Neuronal stem cell (in vitro differentiated cells): ENCODE data around the gene CACNB4.

Source experiments
- DNase-seq: peaks from one replicate; pipeline ENCODE4 v3.0.0-alpha.2; 2013; ENCODE audit warnings: low spot score
- H2AFZ ChIP-seq: one replicate; pipeline ENCODE4 v1.6.1; 2013; ENCODE audit warnings: mild to moderate bottlenecking, low read length, inconsistent platforms
- H2AK5ac ChIP-seq: 2 replicates; pipeline ENCODE4 v1.6.1; 2013; ENCODE audit warnings: low read depth, mild to moderate bottlenecking, inconsistent platforms, low read length, moderate library complexity, mixed read lengths
- H2BK120ac ChIP-seq: 2 replicates; pipeline ENCODE4 v1.6.1; 2013; ENCODE audit warnings: low read depth, mild to moderate bottlenecking, inconsistent platforms, low read length, moderate library complexity, mixed read lengths
- H2BK12ac ChIP-seq: one replicate; pipeline ENCODE4 v1.6.1; 2013; ENCODE audit warnings: low read length, inconsistent platforms
- H2BK15ac ChIP-seq: 2 replicates; pipeline ENCODE4 v1.6.1; 2013; ENCODE audit warnings: mild to moderate bottlenecking, low read length, inconsistent platforms, mixed read lengths
- H2BK5ac ChIP-seq: one replicate; pipeline ENCODE4 v1.6.1; 2013; ENCODE audit warnings: inconsistent platforms, mild to moderate bottlenecking, low read length, moderate library complexity
- H3K14ac ChIP-seq: one replicate; pipeline ENCODE4 v1.6.1; 2013; ENCODE audit warnings: low read length, inconsistent platforms
- H3K18ac ChIP-seq: 2 replicates; pipeline ENCODE4 v1.6.1; 2013; ENCODE audit warnings: low read length, inconsistent platforms
- H3K23ac ChIP-seq: 2 replicates; pipeline ENCODE4 v1.6.1; 2013; ENCODE audit warnings: low read depth, mild to moderate bottlenecking, mixed read lengths, low read length, inconsistent platforms; ENCODE audit not compliant: poor library complexity
- H3K27ac ChIP-seq: replicated peaks from 3 replicates; pipeline ENCODE4 v1.5.1; 2013; ENCODE audit warnings: low read length, inconsistent platforms
- H3K27me3 ChIP-seq, 3 experiments: 2 replicates each; pipeline ENCODE4 v1.6.1; 2013; ENCODE audit warnings: low read length in 3 of 3, mild to moderate bottlenecking in 2 of 3, inconsistent platforms in 1 of 3, low read depth in 1 of 3, mixed read lengths in 1 of 3, moderate library complexity in 1 of 3; ENCODE audit not compliant: control insufficient read depth in 3 of 3, insufficient read depth in 3 of 3
- H3K36me3 ChIP-seq, 2 donors: replicated peaks in 1 of 2; 2 replicates each; pipeline ENCODE4 v1.6.1; 2013; ENCODE audit warnings: low read length in 2 of 2; ENCODE audit not compliant: control insufficient read depth in 2 of 2, insufficient read depth in 2 of 2
- H3K4ac ChIP-seq: 2 replicates; pipeline ENCODE4 v1.6.1; 2013; ENCODE audit warnings: inconsistent platforms, mild to moderate bottlenecking, low read length, moderate library complexity
- H3K4me1 ChIP-seq, 2 donors: 1 replicate in 1 of 2; 2 replicates in 1 of 2; pipeline ENCODE4 v1.6.1; 2013; ENCODE audit warnings: low read length in 2 of 2, low read depth in 1 of 2; ENCODE audit not compliant: control insufficient read depth in 2 of 2, insufficient read depth in 1 of 2
- H3K4me2 ChIP-seq: one replicate; pipeline ENCODE4 v1.6.1; 2013; ENCODE audit warnings: mild to moderate bottlenecking, low read length, inconsistent platforms; ENCODE audit not compliant: insufficient read depth, poor library complexity, severe bottlenecking
- H3K4me3 ChIP-seq, 2 donors: 2 replicates each; pipeline ENCODE4 v1.5.1; 2013; ENCODE audit warnings: low read length in 2 of 2, mild to moderate bottlenecking in 2 of 2, inconsistent platforms in 1 of 2, moderate library complexity in 1 of 2
- H3K79me1 ChIP-seq: one replicate; pipeline ENCODE4 v1.6.1; 2013; ENCODE audit warnings: low read depth, mild to moderate bottlenecking, inconsistent platforms, low read length, moderate library complexity
- H3K9ac ChIP-seq: one replicate; pipeline ENCODE4 v1.6.1; 2013; ENCODE audit warnings: mild to moderate bottlenecking, low read depth, low read length, inconsistent platforms; ENCODE audit not compliant: poor library complexity
- H3K9me3 ChIP-seq, 2 donors: replicated peaks in 1 of 2; 2 replicates each; pipeline versions ENCODE3 to v1.6.1; 2013; ENCODE audit warnings: low read length in 2 of 2, mild to moderate bottlenecking in 2 of 2, inconsistent platforms in 1 of 2, low read depth in 1 of 2, mixed read lengths in 1 of 2, moderate library complexity in 1 of 2; ENCODE audit not compliant: control insufficient read depth in 2 of 2, insufficient read depth in 1 of 2
- H4K8ac ChIP-seq: one replicate; pipeline ENCODE4 v1.6.1; 2013; ENCODE audit warnings: low read depth, mild to moderate bottlenecking, inconsistent platforms, low read length, moderate library complexity
- H4K91ac ChIP-seq: one replicate; pipeline ENCODE4 v1.6.1; 2013; ENCODE audit warnings: low read length, low read depth, mild to moderate bottlenecking, inconsistent platforms; ENCODE audit not compliant: poor library complexity
- WGBS, 2 donors: extraction: QIAGEN DNeasy Blood & Tissue Kit; methylation state at CpG; one replicate each; pipeline ENCODE4 v1.1.7; 2013; ENCODE audit warnings: missing lambda C conversion rate in 2 of 2, mixed read lengths in 1 of 2; ENCODE audit not compliant: insufficient read length in 2 of 2, insufficient replicate concordance in 1 of 2; ENCODE audit errors: extremely low coverage in 2 of 2; 5-methylcytosine and 5-hydroxymethylcytosine counted together

Gene CACNB4

DNA sequence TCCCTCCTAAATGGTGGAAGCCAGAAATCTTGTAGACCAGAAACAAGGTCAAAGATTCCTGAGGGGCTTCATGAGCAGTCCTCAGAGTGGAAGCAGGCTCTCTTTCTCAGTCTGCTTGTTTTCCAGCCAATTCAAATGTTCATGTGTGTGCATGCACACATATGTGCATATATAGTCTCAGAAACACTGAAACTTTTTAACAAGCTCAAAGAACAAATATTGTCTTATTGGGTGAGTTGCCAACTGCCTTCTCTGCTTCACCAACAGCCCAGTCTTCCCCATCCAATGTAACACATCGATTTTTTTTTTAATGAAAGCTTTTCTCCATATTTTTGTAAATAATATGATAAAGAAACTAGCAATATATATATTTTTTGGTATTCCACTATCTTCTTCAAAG lies 3.7 kb downstream of the CACNB4 start:
- no peak overlapping the region for H3K14ac ChIP-seq
- no peak overlapping the region for H2BK12ac ChIP-seq
- H2AK5ac ChIP-seq: no peak overlapping the region
- H3K4me1 ChIP-seq: peaks cover 3 to 4% of the 10 kb centered on the region in 2 donors
- no peak overlapping the region for H3K4me2 ChIP-seq
- no peaks in the 10 kb centered on the region for H3K36me3 ChIP-seq
- no peak overlapping the region for H3K23ac ChIP-seq
- H4K8ac ChIP-seq: no peak overlapping the region
- no peak overlapping the region for H3K27ac ChIP-seq
- no peak overlapping the region for H3K4ac ChIP-seq
- no peaks in the 10 kb centered on the region for H3K79me1 ChIP-seq
- H3K4me3 ChIP-seq: no peak overlapping the region
- H2AFZ ChIP-seq: no peak overlapping the region
- no CpG with 5 or more reads among the region's 1 CpG for WGBS, 2 donors
- DNase-seq: no peak
- H3K18ac ChIP-seq: no peak overlapping the region
- H4K91ac ChIP-seq: no peak overlapping the region
- H3K9me3 ChIP-seq: no peaks in the 10 kb centered on the region
- H2BK5ac ChIP-seq: no peak overlapping the region
- no peak overlapping the region for H2BK15ac ChIP-seq
- no peak overlapping the region for H3K9ac ChIP-seq
- H3K27me3 ChIP-seq: peaks cover 8 to 31% (median 16%) of the 10 kb centered on the region in 3 experiments
- no peak overlapping the region for H2BK120ac ChIP-seq

DNA sequence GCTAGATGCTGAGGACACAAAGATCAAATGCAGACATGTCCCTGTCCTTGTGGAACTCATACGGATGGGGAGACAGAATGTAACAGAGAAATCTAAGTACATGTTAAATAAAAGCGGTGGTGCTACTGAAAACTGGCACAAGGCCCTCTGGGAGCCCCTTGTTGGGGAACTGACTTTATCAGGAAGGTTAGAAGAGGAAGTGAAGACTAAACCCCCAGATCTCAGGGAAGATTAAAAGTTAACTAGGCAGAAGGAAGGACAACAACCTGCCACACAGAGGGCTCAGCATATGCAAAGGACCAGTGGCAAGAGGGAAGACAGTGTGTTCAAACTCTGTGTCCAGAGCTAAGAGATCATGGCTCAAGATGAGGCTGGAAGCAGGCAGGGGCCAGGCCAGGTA lies 4.8 kb downstream of the CACNB4 start:
- no peak overlapping the region for H2BK120ac ChIP-seq
- no peak overlapping the region for H3K4ac ChIP-seq
- no peaks in the 10 kb centered on the region for H3K36me3 ChIP-seq
- H3K9me3 ChIP-seq: no peaks in the 10 kb centered on the region
- H2BK5ac ChIP-seq: no peak overlapping the region
- no peaks in the 10 kb centered on the region for H3K79me1 ChIP-seq
- H3K4me3 ChIP-seq: no peak overlapping the region
- H4K91ac ChIP-seq: no peak overlapping the region
- H3K14ac ChIP-seq: no peak overlapping the region
- peaks cover 8 to 21% (median 8%) of the 10 kb centered on the region in 3 experiments for H3K27me3 ChIP-seq
- H3K23ac ChIP-seq: no peak overlapping the region
- no peak overlapping the region for H3K9ac ChIP-seq
- no peak overlapping the region for H2BK15ac ChIP-seq
- H2AK5ac ChIP-seq: no peak overlapping the region
- no peak for DNase-seq
- no peak overlapping the region for H3K4me2 ChIP-seq
- WGBS, 2 donors: no CpG with 5 or more reads among the region's 2 CpGs
- H2AFZ ChIP-seq: no peak overlapping the region
- peaks cover 0 to 3% of the 10 kb centered on the region in 2 donors for H3K4me1 ChIP-seq
- no peak overlapping the region for H4K8ac ChIP-seq
- no peak overlapping the region for H2BK12ac ChIP-seq
- no peak overlapping the region for H3K18ac ChIP-seq
- H3K27ac ChIP-seq: no peak overlapping the region

DNA sequence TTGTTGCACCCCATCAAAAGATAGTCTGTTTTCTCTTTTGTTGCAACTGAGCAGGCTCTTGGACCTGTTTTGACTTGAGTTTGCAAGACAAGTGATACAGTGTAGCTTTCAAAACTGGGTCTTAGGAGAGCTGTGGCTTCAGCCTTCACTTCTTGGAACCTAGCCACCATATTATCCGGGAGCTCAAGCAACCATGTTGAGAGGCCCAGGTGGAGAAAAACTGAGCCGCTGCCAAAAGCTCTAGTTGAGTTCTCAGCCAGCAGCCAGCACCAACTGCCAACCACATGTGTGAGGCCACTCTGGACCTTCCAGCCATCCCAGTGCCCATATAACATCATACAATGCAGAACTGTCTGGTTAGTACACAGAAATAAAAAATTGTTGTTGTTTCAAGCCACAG lies 5.4 kb downstream of the CACNB4 start:
- Histone ChIP-seq H3K9me3 (no peaks in the 10 kb centered on the region), H3K79me1 (no peaks in the 10 kb centered on the region), H4K8ac (no peak overlapping the region), H3K27me3 (peaks cover 8 to 15% (median 8%) of the 10 kb centered on the region in 3 experiments), H3K9ac (no peak overlapping the region), H2AFZ (no peak overlapping the region), H3K27ac (no peak overlapping the region), H2BK12ac (no peak overlapping the region), H2BK5ac (no peak overlapping the region), H3K4ac (no peak overlapping the region), H3K4me3 (no peak overlapping the region), H3K4me2 (no peak overlapping the region), H3K4me1 (peaks cover 0 to 3% of the 10 kb centered on the region in 2 donors), H2AK5ac (no peak overlapping the region), H4K91ac (no peak overlapping the region), H2BK15ac (no peak overlapping the region), H3K23ac (no peak overlapping the region), H3K14ac (no peak overlapping the region), H2BK120ac (no peak overlapping the region), H3K18ac (no peak overlapping the region), H3K36me3 (no peaks in the 10 kb centered on the region)
- WGBS, 2 donors: no CpG with 5 or more reads among the region's 2 CpGs
- no peak for DNase-seq

DNA sequence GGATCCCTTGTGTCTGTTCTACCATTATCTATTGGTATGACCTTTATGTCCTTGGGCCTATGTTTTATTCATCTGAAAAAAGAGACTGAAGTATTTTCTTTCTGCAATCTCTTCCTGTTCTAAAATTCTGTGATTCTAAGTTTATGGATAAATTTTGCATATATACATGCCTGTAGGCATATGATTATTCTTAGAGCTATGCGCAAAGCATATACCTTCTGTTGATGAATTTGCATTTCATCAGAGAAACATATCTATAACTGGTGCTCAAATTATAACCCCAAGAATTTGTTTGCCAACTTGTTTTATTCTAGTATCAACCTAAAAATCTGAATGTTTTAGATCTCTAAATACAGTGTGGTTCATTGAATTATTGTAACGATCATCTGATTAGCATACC lies 6.7 kb downstream of the CACNB4 start:
- no peak overlapping the region for H2BK12ac ChIP-seq
- peaks cover 0 to 4% (median 2%) of the 10 kb centered on the region in 3 experiments for H3K27me3 ChIP-seq
- H3K4me1 ChIP-seq: no peaks in the 10 kb centered on the region
- H3K14ac ChIP-seq: no peak overlapping the region
- H3K79me1 ChIP-seq: no peaks in the 10 kb centered on the region
- no peaks in the 10 kb centered on the region for H3K9me3 ChIP-seq
- no peak overlapping the region for H2BK5ac ChIP-seq
- H4K91ac ChIP-seq: no peak overlapping the region
- H2AK5ac ChIP-seq: no peak overlapping the region
- H3K4me3 ChIP-seq: no peak overlapping the region
- H4K8ac ChIP-seq: no peak overlapping the region
- DNase-seq: no peak
- no peak overlapping the region for H2AFZ ChIP-seq
- H3K27ac ChIP-seq: no peak overlapping the region
- WGBS, 2 donors: no CpG with 5 or more reads among the region's 2 CpGs
- H2BK120ac ChIP-seq: no peak overlapping the region
- no peak overlapping the region for H2BK15ac ChIP-seq
- no peak overlapping the region for H3K4ac ChIP-seq
- H3K9ac ChIP-seq: no peak overlapping the region
- no peaks in the 10 kb centered on the region for H3K36me3 ChIP-seq
- no peak overlapping the region for H3K23ac ChIP-seq
- H3K4me2 ChIP-seq: no peak overlapping the region
- H3K18ac ChIP-seq: no peak overlapping the region
